DOHH2 (cell line): ENCODE measurements around the gene KCNMA1.

Experiments used
- H3F3A ChIP-seq: fragments of 200-600 bp; sonication (generic), shearing (Covaris generic); 2 replicates; pipeline ENCODE4 v1.6.0; 2016; ENCODE audit warnings: antibody characterized with exemption, mild to moderate bottlenecking; ENCODE audit not compliant: control insufficient read depth, insufficient read depth
- H3K27ac ChIP-seq: fragments of 200-600 bp; sonication (generic); 2 replicates; pipeline ENCODE4 v1.5.1; 2014; ENCODE audit warnings: low read depth, mild to moderate bottlenecking, low read length, moderate library complexity
- H3K27me3 ChIP-seq: fragments of 200-600 bp; sonication (generic); 2 replicates; pipeline ENCODE4 v1.6.1; 2014; ENCODE audit warnings: mild to moderate bottlenecking, low read length, mixed read lengths; ENCODE audit not compliant: control insufficient read depth
- H3K36me3 ChIP-seq: fragments of 200-600 bp; sonication (generic); 2 replicates; pipeline ENCODE4 v1.6.1; 2014; ENCODE audit warnings: mild to moderate bottlenecking, low read length, moderate library complexity, mixed read lengths; ENCODE audit not compliant: control insufficient read depth
- H3K4me1 ChIP-seq: fragments of 200-600 bp; sonication (generic); 2 replicates; pipeline ENCODE4 v1.6.1; 2014; ENCODE audit warnings: mild to moderate bottlenecking, low read length, mixed read lengths; ENCODE audit not compliant: control insufficient read depth
- H3K4me2 ChIP-seq: fragments of 200-600 bp; sonication (generic); 2 replicates; pipeline ENCODE4 v1.6.0; 2014; ENCODE audit warnings: mild to moderate bottlenecking, low read length, moderate library complexity
- H3K4me3 ChIP-seq: fragments of 200-600 bp; sonication (generic); 2 replicates; pipeline ENCODE4 v1.5.1; 2014; ENCODE audit warnings: mild to moderate bottlenecking, low read length, mixed read lengths
- H3K79me2 ChIP-seq: fragments of 200-600 bp; sonication (generic); 2 replicates; pipeline ENCODE4 v1.6.1; 2014; ENCODE audit warnings: mild to moderate bottlenecking, low read length, mixed read lengths; ENCODE audit not compliant: control insufficient read depth
- H3K9me2 ChIP-seq: fragments of 200-600 bp; sonication (generic); replicated peaks from 2 replicates; pipeline ENCODE4 v1.6.1; 2014; ENCODE audit warnings: mild to moderate bottlenecking, low read length, mixed read lengths; ENCODE audit not compliant: control insufficient read depth
- H3K9me3 ChIP-seq: fragments of 200-600 bp; sonication (generic); 2 replicates; pipeline ENCODE4 v1.6.1; 2014; ENCODE audit warnings: antibody characterized with exemption, low read length, mixed read lengths; ENCODE audit not compliant: control insufficient read depth, insufficient read depth
- H4K20me1 ChIP-seq: fragments of 200-600 bp; sonication (generic); 2 replicates; pipeline ENCODE4 v1.6.0; 2014; ENCODE audit warnings: low read depth, mild to moderate bottlenecking, antibody characterized with exemption, low read length, moderate library complexity; ENCODE audit not compliant: control insufficient read depth, insufficient read depth
- CTCF ChIP-seq: fragments of 200-600 bp; sonication (generic); IDR thresholded peaks from one replicate; pipeline ENCODE4 v1.5.1; 2014; ENCODE audit warnings: antibody characterized with exemption, mild to moderate bottlenecking, low read depth, low read length; ENCODE audit not compliant: poor library complexity, severe bottlenecking
- EZH2phosphoT487 ChIP-seq: fragments of 200-600 bp; sonication (generic); IDR thresholded peaks from 2 replicates; pipeline ENCODE4 v1.6.1; 2017; ENCODE audit warnings: borderline replicate concordance, mild to moderate bottlenecking, antibody characterized with exemption, low read length, moderate library complexity, mixed read lengths

Gene KCNMA1

DNA sequence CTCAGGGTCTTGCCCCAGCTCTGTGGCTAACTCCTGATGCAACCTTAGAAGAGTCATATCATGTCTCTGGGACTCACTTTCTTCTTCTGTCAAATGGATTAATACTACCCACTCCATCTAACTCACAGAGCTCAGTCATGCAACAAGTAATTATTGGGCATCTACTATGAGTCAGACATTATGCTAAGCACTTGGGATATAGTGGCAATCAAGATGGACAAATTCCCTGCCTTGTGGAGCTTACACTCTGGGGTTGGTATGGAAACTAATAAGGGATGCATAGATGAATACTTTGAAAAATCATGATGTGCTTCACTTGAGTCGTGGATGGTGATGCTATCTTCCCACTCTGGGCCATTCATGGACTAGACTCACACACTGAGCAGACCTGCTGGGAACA lies 88.9 kb downstream of the KCNMA1 start:
- Histone ChIP-seq H3K27me3 (no peaks in the 10 kb centered on the region), H3F3A (no peaks in the 10 kb centered on the region), H3K9me3 (no peaks in the 10 kb centered on the region), H3K4me3 (no peak overlapping the region), H3K4me2 (no peak overlapping the region), H3K27ac (no peak overlapping the region), H3K4me1 (no peaks in the 10 kb centered on the region), H3K79me2 (no peaks in the 10 kb centered on the region), H3K36me3 (no peaks in the 10 kb centered on the region), H4K20me1 (no peaks in the 10 kb centered on the region), H3K9me2 (no peaks in the 10 kb centered on the region)
- TF ChIP-seq EZH2phosphoT487 = no peak
- TF ChIP-seq CTCF = no peak

DNA sequence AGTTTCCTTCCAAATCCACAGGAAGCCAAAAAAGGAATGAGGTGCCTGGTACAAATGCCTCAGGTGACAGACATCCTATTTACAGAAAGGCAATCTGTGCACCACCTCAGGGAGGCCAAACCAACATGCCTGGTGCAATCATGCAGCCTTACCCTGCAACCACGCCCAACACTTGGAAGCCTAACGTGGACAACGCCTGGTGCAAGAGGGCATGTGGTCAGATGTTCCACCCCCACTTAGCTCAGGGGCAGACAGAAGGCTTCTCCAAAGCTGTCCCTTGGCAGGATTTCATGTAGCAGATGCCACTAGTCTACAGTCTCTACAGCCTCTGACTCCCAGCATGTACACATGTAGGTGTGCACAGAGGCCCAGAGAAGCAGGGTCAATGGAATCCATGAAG lies 89.5 kb downstream of the KCNMA1 start:
- Histone ChIP-seq H3F3A (no peaks in the 10 kb centered on the region), H3K9me2 (no peaks in the 10 kb centered on the region), H3K4me2 (no peak overlapping the region), H4K20me1 (no peaks in the 10 kb centered on the region), H3K9me3 (no peaks in the 10 kb centered on the region), H3K4me3 (no peak overlapping the region), H3K27ac (no peak overlapping the region), H3K79me2 (no peaks in the 10 kb centered on the region), H3K36me3 (no peaks in the 10 kb centered on the region), H3K4me1 (no peaks in the 10 kb centered on the region), H3K27me3 (no peaks in the 10 kb centered on the region)
- no peak for TF ChIP-seq CTCF
- no peak for TF ChIP-seq EZH2phosphoT487

- Histone ChIP-seq H3K4me2 (no peak overlapping the region), H3K27ac (no peak overlapping the region), H3K9me2 (no peaks in the 10 kb centered on the region), H3K4me1 (no peaks in the 10 kb centered on the region), H3K36me3 (no peaks in the 10 kb centered on the region), H3K79me2 (no peaks in the 10 kb centered on the region), H3K9me3 (no peaks in the 10 kb centered on the region), H3F3A (no peaks in the 10 kb centered on the region), H4K20me1 (no peaks in the 10 kb centered on the region), H3K4me3 (no peak overlapping the region), H3K27me3 (no peaks in the 10 kb centered on the region)
- TF ChIP-seq CTCF = no peak
- no peak for TF ChIP-seq EZH2phosphoT487
These were observed 90.1 kb downstream of the KCNMA1 start for GRCh38 chr10:77547307-77548050.
